Measurements from ENCODE around the gene RHEX. TPM values are rescaled to one million over a fixed set of nuclear protein-coding genes. Genes with fewer than 3 reads are reported as not detected.

The RHEX gene
- total and polyA plus RNA-seq, 2 donors (not counting 1 experiment from before 2014, with no cell fraction given): 1.8 to 12.8 TPM

- H3K9ac ChIP-seq (ENCODE audit: low read length): no peak overlapping the region
- Mint-ChIP-seq H3K4me1 (peaks cover 49% of the 10 kb centered on the region), H3K4me3 (peak overlapping the region; percentile 75), H3K27ac (peak overlapping the region; percentile 88), H3K9me3 (ENCODE audit: insufficient read depth) (no peaks in the 10 kb centered on the region), H3K27me3 (no peaks in the 10 kb centered on the region)
- peaks cover 5% of the 10 kb centered on the region in 2 experiments for H3K36me3 ChIP-seq (replicated peaks in 1 of 2; ENCODE audit: control extremely low read depth in 1 of 2, control insufficient read depth in 1 of 2, extremely low read depth in 1 of 2, insufficient read depth in 2 of 2, low read length in 1 of 2)
- ChIA-PET CTCF (interaction anchor here (0.9 to 6.4 kb wide), 11 partner anchors 7 to 89 kb away, joined by 3 to 36 read pairs (median 4); no protein-coding TSS in a partner anchor), POLR2A (interaction anchor here (0.5 to 2.3 kb wide), 4 partner anchors 27 to 562 kb away, joined by 4 to 8 read pairs (median 6); partner anchors contain the start of gene CDK18)
- DNase-seq (peak; percentile 72), ATAC-seq (ENCODE audit: low read depth) (peak; percentile 78)
- 72% methylated on average over 5 of the region's 6 CpGs for WGBS (ENCODE audit: insufficient coverage)
- no peaks in the 10 kb centered on the region for H4K20me1 ChIP-seq (ENCODE audit: control insufficient read depth, insufficient read depth, low read length, poor library complexity, severe bottlenecking)
- peaks cover 35 to 43% of the 10 kb centered on the region in 2 donors for H3K4me1 ChIP-seq (ENCODE audit: control insufficient read depth in 2 of 2, insufficient read depth in 2 of 2, low read length in 2 of 2)
- intact Hi-C loops (cut with micrococcal nuclease): loop anchor here (1.0 to 5.0 kb wide), 3 partner anchors 16 to 36 kb away; no protein-coding TSS in a partner anchor
- peak overlapping the region; percentile 2 for H2AFZ ChIP-seq (ENCODE audit: insufficient read depth, low read depth, low read length, poor library complexity, severe bottlenecking)
- H3K27ac ChIP-seq (ENCODE audit: low read length in 2 of 2): peak overlapping the region; percentile 63 to 75
- TF ChIP-seq, protein P1, sequence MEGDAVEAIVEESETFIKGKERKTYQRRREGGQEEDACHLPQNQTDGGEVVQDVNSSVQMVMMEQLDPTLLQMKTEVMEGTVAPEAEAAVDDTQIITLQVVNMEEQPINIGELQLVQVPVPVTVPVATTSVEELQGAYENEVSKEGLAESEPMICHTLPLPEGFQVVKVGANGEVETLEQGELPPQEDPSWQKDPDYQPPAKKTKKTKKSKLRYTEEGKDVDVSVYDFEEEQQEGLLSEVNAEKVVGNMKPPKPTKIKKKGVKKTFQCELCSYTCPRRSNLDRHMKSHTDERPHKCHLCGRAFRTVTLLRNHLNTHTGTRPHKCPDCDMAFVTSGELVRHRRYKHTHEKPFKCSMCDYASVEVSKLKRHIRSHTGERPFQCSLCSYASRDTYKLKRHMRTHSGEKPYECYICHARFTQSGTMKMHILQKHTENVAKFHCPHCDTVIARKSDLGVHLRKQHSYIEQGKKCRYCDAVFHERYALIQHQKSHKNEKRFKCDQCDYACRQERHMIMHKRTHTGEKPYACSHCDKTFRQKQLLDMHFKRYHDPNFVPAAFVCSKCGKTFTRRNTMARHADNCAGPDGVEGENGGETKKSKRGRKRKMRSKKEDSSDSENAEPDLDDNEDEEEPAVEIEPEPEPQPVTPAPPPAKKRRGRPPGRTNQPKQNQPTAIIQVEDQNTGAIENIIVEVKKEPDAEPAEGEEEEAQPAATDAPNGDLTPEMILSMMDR (IDR thresholded peaks at IDR 0.05): no peak
- no peak for TF ChIP-seq EZH2 (IDR thresholded peaks at IDR 0.05; ENCODE audit: borderline replicate concordance, insufficient read depth, low read depth, low read length, poor library complexity, severe bottlenecking)
- peak overlapping the region; percentile 63 for H3K4me2 ChIP-seq (replicated peaks; ENCODE audit: low read depth, low read length, poor library complexity, severe bottlenecking)
- H3K79me2 ChIP-seq (ENCODE audit: control insufficient read depth, insufficient read depth, low read length): peaks cover 5% of the 10 kb centered on the region
- peaks cover 0 to 1% (median 0%) of the 10 kb centered on the region in 3 donors for H3K9me3 ChIP-seq (ENCODE audit: control extremely low read depth in 1 of 3, control insufficient read depth in 2 of 3, insufficient read depth in 1 of 3, low read length in 2 of 3)
- H3K27me3 ChIP-seq (replicated peaks in 1 of 4; ENCODE audit: control extremely low read depth in 1 of 4, control insufficient read depth in 3 of 4, insufficient read depth in 4 of 4, low read length in 3 of 4): no peaks in the 10 kb centered on the region
- H3K4me3 ChIP-seq (ENCODE audit: control extremely low read depth in 1 of 5, extremely low read depth in 1 of 5, insufficient read depth in 1 of 5, low read depth in 2 of 5, low read length in 4 of 5): no peak overlapping the region
These were observed 13.7 kb downstream of the RHEX start for GRCh38 chr1:206066479-206067171.
